GM12864 (cell line): ENCODE measurements around the gene NFATC2.

Experiments used
- DNase-seq: peaks from one replicate; pipeline ENCODE4 v3.0.0-alpha.2; 2011; ENCODE audit warnings: low read depth
- H3K4me3 ChIP-seq: 2 replicates; pipeline ENCODE4 v1.5.1; 2011; ENCODE audit warnings: mild to moderate bottlenecking, low read depth, low read length, control low read depth
- TF ChIP-seq, protein P1 (sequence below): IDR thresholded peaks from 2 replicates; pipeline ENCODE4 v1.5.1; 2011; ENCODE audit warnings: low read depth, mild to moderate bottlenecking, moderate library complexity, low read length, control low read depth, inconsistent platforms; ENCODE audit errors: missing control alignments

The NFATC2 gene

DNA sequence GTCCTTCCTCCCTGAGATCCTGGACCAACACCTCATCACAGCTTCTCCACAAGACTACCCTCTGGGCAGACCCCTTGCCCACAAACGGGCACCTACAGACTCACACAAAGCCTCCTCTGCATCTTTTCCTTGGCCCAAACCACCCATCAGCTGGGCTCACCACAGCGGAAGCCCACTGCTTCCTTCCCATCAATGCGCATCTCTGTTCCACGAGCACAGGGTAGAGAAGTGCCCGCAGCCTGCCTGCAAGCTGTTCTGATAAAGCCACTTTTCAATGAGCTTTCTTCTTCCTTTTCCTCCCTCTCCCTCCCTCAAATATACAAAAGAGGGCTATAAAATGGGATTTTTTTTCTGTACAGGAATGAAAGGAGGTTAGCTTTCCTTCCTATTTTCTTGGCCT, 111.2 kb downstream of the NFATC2 start:
- DNase-seq: no peak
- H3K4me3 ChIP-seq: no peak overlapping the region
- TF ChIP-seq, protein P1, sequence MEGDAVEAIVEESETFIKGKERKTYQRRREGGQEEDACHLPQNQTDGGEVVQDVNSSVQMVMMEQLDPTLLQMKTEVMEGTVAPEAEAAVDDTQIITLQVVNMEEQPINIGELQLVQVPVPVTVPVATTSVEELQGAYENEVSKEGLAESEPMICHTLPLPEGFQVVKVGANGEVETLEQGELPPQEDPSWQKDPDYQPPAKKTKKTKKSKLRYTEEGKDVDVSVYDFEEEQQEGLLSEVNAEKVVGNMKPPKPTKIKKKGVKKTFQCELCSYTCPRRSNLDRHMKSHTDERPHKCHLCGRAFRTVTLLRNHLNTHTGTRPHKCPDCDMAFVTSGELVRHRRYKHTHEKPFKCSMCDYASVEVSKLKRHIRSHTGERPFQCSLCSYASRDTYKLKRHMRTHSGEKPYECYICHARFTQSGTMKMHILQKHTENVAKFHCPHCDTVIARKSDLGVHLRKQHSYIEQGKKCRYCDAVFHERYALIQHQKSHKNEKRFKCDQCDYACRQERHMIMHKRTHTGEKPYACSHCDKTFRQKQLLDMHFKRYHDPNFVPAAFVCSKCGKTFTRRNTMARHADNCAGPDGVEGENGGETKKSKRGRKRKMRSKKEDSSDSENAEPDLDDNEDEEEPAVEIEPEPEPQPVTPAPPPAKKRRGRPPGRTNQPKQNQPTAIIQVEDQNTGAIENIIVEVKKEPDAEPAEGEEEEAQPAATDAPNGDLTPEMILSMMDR: no peak

DNA sequence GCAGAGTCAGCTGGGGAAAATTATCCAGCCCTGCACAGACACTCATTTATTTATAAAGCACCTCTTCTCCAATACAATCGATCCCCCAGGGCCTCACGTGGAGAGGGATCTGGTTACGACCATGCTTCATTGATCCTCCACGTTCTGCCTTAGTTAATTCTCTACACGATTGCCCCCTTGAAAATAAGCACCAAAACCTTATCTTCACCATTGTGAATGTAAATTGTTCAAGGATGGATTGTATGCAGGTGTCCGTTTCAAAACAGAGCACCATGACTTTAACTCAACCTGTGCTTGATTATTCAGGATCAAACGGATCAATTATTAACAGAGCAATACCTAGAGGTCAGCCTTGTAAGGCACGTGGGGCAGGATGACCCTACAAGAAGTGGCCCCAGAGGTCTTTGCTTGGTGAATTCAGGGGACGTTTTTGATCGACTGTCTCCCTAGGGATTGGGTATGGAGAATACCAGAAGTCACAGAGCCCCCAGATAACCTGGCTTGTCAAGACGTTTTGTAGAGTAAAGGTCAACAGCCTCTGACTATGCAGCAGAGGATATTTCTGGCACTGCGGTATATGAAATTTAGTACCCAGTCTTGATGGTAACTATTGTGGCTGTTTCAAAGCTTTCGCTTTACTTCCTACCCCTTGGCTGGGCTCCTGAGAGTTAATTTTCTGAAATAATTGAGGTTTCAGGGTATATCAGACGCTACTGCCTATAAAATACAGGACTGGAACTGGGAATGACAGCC, 112.1 kb downstream of the NFATC2 start:
- H3K4me3 ChIP-seq: no peak overlapping the region
- no peak for DNase-seq
- TF ChIP-seq, protein P1: no peak

DNA sequence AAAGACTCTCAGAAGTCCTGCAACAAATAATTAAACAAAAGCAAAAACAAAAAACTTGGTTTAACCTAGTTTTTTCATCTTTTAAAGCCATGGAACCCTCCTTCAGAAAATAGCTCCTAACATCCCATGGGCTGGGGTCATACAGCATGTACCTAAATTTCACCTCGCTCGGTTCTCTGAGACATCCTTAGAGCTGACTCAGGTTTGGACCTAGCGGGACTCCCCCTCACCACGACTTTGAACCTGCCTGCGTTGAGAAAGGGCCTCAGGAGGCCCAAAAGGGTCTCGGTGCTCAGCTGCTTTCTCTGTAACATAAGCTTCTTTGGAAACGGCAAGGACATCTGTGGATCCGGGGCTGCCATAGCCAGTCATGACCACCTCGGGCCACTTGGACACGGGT, 112.8 kb downstream of the NFATC2 start:
- TF ChIP-seq, protein P1: no peak
- H3K4me3 ChIP-seq: no peak overlapping the region
- no peak for DNase-seq

DNA sequence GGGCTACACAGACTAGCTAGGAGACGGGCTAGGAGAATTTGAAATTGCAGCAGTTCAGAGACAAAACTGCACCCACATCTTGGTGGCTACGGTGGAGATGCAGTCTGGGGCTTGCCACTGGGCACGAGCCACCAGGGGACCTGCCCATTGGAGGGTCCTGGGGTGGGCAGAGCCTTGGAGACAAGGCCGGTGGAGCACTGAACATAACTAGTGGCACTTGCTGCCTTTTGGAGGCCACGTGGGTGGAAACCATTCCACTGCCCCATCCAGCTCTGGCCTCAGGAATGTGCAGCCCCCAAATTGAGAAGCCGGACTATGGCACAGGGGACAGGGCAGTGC, 113.4 kb downstream of the NFATC2 start:
- TF ChIP-seq, protein P1: no peak
- H3K4me3 ChIP-seq: no peak overlapping the region
- no peak for DNase-seq

DNA sequence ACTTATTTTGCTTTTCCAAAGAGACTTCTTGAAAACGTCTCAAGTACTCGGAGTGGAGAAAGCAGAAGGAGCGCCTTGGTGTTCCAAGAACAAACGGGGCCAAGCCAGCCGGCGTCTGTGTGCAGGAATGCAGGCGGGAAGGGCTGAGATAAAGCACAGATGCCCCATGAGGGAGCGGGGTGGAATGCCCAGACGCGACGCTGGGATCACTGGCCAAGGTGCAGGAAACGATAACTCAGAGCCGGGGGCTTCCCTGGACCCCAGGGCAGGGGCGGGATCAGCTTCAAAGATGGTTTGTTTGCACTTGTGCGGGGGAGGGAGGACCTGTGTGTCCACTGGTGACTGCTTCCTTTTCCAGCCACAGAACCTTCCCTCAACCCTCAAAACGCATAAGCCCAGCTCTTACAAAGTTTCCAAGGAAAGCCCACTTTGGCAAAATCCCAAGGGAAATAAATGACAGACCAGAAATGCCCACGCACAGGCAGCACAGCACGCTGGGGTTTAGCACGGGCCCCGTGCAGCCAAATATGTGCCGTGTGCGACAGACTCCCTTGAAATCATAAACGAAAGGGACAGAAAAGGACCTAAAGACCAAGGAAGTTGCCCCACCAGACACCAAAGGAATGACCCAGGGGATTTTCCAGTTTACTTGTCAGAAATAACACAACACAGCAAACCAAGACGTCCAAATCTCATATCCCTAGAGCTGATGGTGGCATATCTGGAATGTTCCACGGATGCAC, 113.9 kb downstream of the NFATC2 start:
- H3K4me3 ChIP-seq: no peak overlapping the region
- no peak for DNase-seq
- TF ChIP-seq, protein P1: no peak

DNA sequence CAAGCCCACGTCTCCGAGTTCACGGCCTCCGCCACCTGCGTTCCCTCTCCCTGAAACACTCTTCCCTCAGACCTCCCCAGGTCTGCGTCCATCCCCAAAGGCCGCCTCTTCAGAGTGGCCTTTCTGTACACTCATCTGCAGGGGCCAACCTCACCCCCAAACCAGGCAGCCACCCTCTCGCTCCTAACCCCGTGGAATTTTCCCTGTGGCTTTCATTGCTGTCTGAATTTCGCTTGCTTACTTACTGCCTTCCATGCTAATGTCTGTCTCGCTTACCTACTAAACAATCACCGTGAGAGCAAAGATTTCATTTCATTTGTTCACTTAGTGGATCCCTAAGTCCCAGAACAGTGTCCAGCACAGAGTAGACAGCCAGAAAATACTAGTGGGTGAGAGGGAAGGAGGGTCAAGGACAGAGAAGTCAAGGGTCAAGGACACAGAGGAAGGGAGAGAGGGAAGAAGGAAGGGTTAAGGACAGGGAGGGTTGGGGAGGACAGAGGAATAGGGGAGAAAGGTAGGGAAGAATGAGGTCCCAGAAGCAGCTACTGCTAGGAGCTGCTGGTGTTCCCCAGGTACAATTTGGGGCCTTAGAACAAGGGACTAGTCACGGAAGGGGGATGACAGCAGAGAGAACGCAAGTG, 114.7 kb downstream of the NFATC2 start:
- no peak for DNase-seq
- TF ChIP-seq, protein P1: no peak
- H3K4me3 ChIP-seq: no peak overlapping the region
